Naive thymus-derived CD4-positive, alpha-beta T cell (primary cell): ENCODE measurements around the gene EPX. TPM values are rescaled to one million over a fixed set of nuclear protein-coding genes. Genes with fewer than 3 reads are reported as not detected.
A peak's percentile ranks its signal among the peaks of the same experiment; 100 is the strongest.

Source experiments
- ATAC-seq: fragments of 150-1000 bp; cut with Tn5 transposase; 2 replicates; pipeline ENCODE4 v1.10.0; 2021; ENCODE audit warnings: mild to moderate bottlenecking, moderate library complexity
- CTCF ChIA-PET: fragments of 350-600 bp; sonication (Branson Sonifier 250); formaldehyde crosslinking; loops from one replicate; lab custom pipeline; 2021; ENCODE audit warnings: antibody characterized with exemption; lab: Charles Lee
- POLR2A ChIA-PET: fragments of 350-600 bp; sonication (Branson Sonifier 250); formaldehyde crosslinking; loops from one replicate; lab custom pipeline; 2021; ENCODE audit warnings: antibody characterized with exemption, inconsistent platforms; lab: Charles Lee
- DNase-seq, 9 donors: peaks; one replicate each; pipeline versions ENCODE4 v3.0.0 to v3.0.0-alpha.2; 2020 to 2022; ENCODE audit warnings: mixed read lengths in 1 of 9
- H3K27ac ChIP-seq: one replicate; pipeline ENCODE4 v1.7.0; 2013; ENCODE audit warnings: mild to moderate bottlenecking, low read depth, low read length, moderate library complexity
- H3K27me3 ChIP-seq, 2 donors: one replicate each; pipeline ENCODE4 v1.7.0; 2013; ENCODE audit warnings: low read length in 2 of 2, mild to moderate bottlenecking in 2 of 2, moderate library complexity in 2 of 2; ENCODE audit not compliant: control insufficient read depth in 2 of 2, insufficient read depth in 2 of 2
- H3K36me3 ChIP-seq, 3 experiments: 1 replicate in 2 of 3; 2 replicates in 1 of 3; pipeline ENCODE4 v1.7.0; 2013; ENCODE audit warnings: low read length in 3 of 3, mild to moderate bottlenecking in 3 of 3, moderate library complexity in 1 of 3; ENCODE audit not compliant: insufficient read depth in 3 of 3, control insufficient read depth in 2 of 3
- H3K4me1 ChIP-seq, 2 donors: one replicate each; pipeline ENCODE4 v1.7.0; 2013; ENCODE audit warnings: low read length in 2 of 2, mild to moderate bottlenecking in 2 of 2, moderate library complexity in 1 of 2; ENCODE audit not compliant: control insufficient read depth in 2 of 2, insufficient read depth in 2 of 2
- H3K4me3 ChIP-seq: 2 replicates; pipeline ENCODE4 v1.7.0; 2013; ENCODE audit warnings: mild to moderate bottlenecking, low read length
- H3K9me3 ChIP-seq, 3 experiments: 1 replicate in 2 of 3; 2 replicates in 1 of 3; pipeline ENCODE4 v1.7.0; 2013; ENCODE audit warnings: low read length in 3 of 3; ENCODE audit not compliant: control insufficient read depth in 2 of 3
- H3K27ac Mint-ChIP-seq, 9 donors: one replicate each; pipeline ENCODE4 v1.8.0; 2020 to 2022; ENCODE audit warnings: mixed read lengths in 9 of 9, mild to moderate bottlenecking in 8 of 9, moderate library complexity in 5 of 9, inconsistent platforms in 2 of 9
- H3K27me3 Mint-ChIP-seq, 5 donors: one replicate each; pipeline ENCODE4 v1.8.0; 2021 to 2022; ENCODE audit warnings: mixed read lengths in 5 of 5, mild to moderate bottlenecking in 1 of 5
- H3K36me3 Mint-ChIP-seq, 5 donors: one replicate each; pipeline ENCODE4 v1.8.0; 2020 to 2022; ENCODE audit warnings: mixed read lengths in 5 of 5, mild to moderate bottlenecking in 3 of 5, inconsistent platforms in 1 of 5
- H3K4me1 Mint-ChIP-seq, 7 donors: one replicate each; pipeline ENCODE4 v1.8.0; 2020 to 2022; ENCODE audit warnings: mixed read lengths in 7 of 7, mild to moderate bottlenecking in 3 of 7, inconsistent platforms in 1 of 7
- H3K4me3 Mint-ChIP-seq, 10 donors: one replicate each; pipeline ENCODE4 v1.8.0; 2020 to 2022; ENCODE audit warnings: mild to moderate bottlenecking in 10 of 10, mixed read lengths in 10 of 10, moderate library complexity in 6 of 10, inconsistent platforms in 2 of 10
- H3K9me3 Mint-ChIP-seq, 11 donors: one replicate each; pipeline ENCODE4 v1.8.0; 2020 to 2022; ENCODE audit warnings: mixed read lengths in 11 of 11, mild to moderate bottlenecking in 4 of 11, inconsistent platforms in 1 of 11, moderate library complexity in 1 of 11
- intact Hi-C, 2 donors: fragments of 100-400 bp; cut with micrococcal nuclease; formaldehyde crosslinking; loops; one replicate each; pipeline ENCODE4 v1.15.1; 2023
- polyA plus RNA-seq, 2 donors: library from polyadenylated mRNA; unstranded; fragments of 300-500 nt; fragmentation: Illumina TruSeq; gene quantifications; one replicate each; pipeline ENCODE4 v1.2.3, GENCODE V29; 2021
- total RNA-seq, 6 experiments: library from RNA in 5 of 6; stranded (reverse) in 5 of 6; gene quantifications; 1 replicate in 5 of 6; 2 replicates in 1 of 6; pipeline ENCODE4 v1.2.3 and lab custom pipeline; 2021 to 2026

EPX gene
- total and polyA plus RNA-seq, 7 experiments from 2014 or later: not detected

DNA sequence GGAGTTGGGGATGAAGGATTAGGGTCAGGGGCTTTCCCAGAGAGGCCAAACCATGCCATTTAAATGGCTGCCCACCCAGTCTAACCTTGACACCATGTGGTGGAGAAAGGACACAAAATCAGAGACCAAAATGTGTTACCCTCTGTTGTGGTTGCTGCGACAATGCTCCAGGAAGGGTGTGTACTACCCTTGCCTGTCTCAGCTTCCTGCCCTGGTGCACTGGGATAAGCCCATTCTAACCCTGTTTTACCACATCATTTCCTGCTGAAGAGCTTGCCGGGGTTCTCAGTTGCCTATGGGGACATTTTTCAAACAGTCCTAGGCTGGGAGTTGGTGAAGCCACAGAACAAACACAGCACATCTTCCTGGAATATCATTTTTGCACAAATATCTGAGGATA, 39.5 kb upstream of the EPX start:
- H3K27me3 ChIP-seq: no peaks in the 10 kb centered on the region
- H3K9me3 ChIP-seq: no peaks in the 10 kb centered on the region
- peaks cover 41 to 92% (median 79%) of the 10 kb centered on the region in 7 donors for H3K4me1 Mint-ChIP-seq
- H3K4me3 Mint-ChIP-seq: peak overlapping the region; percentile 67 to 83 (median 75)
- ATAC-seq: peak; percentile 90
- H3K9me3 Mint-ChIP-seq: peaks cover 5 to 36% (median 9%) of the 10 kb centered on the region in 11 donors
- peaks cover 0 to 26% (median 22%) of the 10 kb centered on the region in 5 donors for H3K36me3 Mint-ChIP-seq
- H3K4me1 ChIP-seq: peaks cover 49 to 51% of the 10 kb centered on the region in 2 donors
- peaks cover 0 to 41% (median 0%) of the 10 kb centered on the region in 5 donors for H3K27me3 Mint-ChIP-seq
- H3K4me3 ChIP-seq: peak overlapping the region; percentile 5
- ChIA-PET CTCF (interaction anchor here (0.6 to 3.9 kb wide), 4 partner anchors 18 to 120 kb away, joined by 3 to 17 read pairs (median 10); no protein-coding TSS in a partner anchor), POLR2A (interaction anchor here (1.0 to 3.5 kb wide), 4 partner anchors 15 to 146 kb away, joined by 3 to 16 read pairs (median 10); partner anchors contain the start of gene SRSF1)
- H3K27ac Mint-ChIP-seq: peak overlapping the region; percentile 90 to 99 (median 94)
- H3K36me3 ChIP-seq: no peaks in the 10 kb centered on the region
- peak in 8 of 9 donors; percentile 25 to 84 (median 76) for DNase-seq
- H3K27ac ChIP-seq: peak overlapping the region; percentile 68
- intact Hi-C loops: loop anchor here (1.0 to 2.0 kb wide), 5 partner anchors 19 to 146 kb away; partner anchors contain the start of gene SRSF1 (in 2 of the 2)

GRCh38 chr17:58153671-58154070, 38.9 kb upstream of the EPX start:
- DNase-seq (no peak), ATAC-seq (no peak)
- Histone ChIP-seq H3K27me3 (no peaks in the 10 kb centered on the region), H3K36me3 (no peaks in the 10 kb centered on the region), H3K27ac (peak overlapping the region; percentile 68), H3K9me3 (no peaks in the 10 kb centered on the region), H3K4me1 (peaks cover 49 to 55% of the 10 kb centered on the region in 2 donors), H3K4me3 (peak overlapping the region; percentile 5)
- intact Hi-C loops: loop anchor here (1.0 to 2.0 kb wide), 5 partner anchors 19 to 147 kb away; partner anchors contain the start of gene SRSF1 (in 2 of the 2)
- Mint-ChIP-seq H3K36me3 (peaks cover 0 to 26% (median 22%) of the 10 kb centered on the region in 5 donors), H3K27ac (peak overlapping the region; percentile 90 to 99 (median 94)), H3K27me3 (peaks cover 0 to 34% (median 0%) of the 10 kb centered on the region in 5 donors), H3K4me1 (peaks cover 40 to 93% (median 83%) of the 10 kb centered on the region in 7 donors), H3K4me3 (peak overlapping the region; percentile 58 to 83 (median 73)), H3K9me3 (peaks cover 5 to 32% (median 8%) of the 10 kb centered on the region in 11 donors)
- CTCF ChIA-PET: interaction anchor here (0.6 to 3.9 kb wide), 5 partner anchors 17 to 121 kb away, joined by 3 to 17 read pairs (median 4); no protein-coding TSS in a partner anchor
- POLR2A ChIA-PET: interaction anchor here (1.4 to 3.5 kb wide), 4 partner anchors 15 to 147 kb away, joined by 6 to 16 read pairs (median 10); partner anchors contain the start of gene SRSF1

DNA sequence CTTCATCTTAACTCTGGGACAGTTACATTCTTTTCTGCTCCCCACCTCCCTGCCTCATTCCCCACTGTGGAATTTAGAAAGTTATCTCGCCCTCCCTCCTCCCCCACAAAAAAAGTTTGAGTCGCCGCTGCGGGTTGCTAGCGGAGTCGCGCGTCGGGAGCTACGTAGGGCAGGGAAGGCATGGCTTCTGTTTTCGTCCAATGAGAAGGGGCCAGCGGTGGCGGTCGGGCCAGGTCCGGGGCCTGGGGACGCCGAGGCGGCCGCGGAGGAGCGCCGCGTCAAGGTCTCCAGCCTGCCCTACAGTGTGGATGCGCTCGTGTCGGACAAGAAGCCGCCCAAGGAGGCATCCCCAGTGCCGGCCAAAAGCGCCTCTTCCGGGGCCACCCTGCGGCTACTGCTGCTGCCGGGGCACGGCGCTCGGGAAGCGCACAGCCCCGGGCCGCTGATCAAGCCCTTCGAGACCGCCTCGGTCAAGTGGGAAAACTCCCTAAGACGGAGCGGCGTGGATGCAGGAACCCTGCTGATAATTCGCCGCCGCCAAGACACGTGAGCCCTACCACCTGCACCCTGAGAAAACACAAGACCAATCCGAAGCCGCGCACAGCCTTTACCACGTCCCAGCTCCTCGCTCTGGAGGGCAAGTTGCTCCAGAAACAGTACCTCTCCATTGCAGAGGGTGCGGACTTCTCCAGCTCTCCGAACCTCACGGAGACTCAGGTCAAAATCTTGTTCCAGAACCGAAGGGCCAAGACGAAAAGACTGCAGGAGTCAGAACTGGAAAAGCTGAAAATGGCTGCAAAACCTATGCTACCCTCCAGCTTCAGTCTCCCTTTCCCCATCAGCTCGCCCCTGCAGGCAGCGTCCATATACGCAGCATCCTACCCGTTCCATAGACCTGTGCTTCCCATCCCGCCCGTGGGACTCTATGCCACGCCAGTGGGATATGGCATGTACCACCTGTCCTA, 35.4 kb upstream of the EPX start:
- POLR2A ChIA-PET: interaction anchor here (0.8 to 2.5 kb wide), 8 partner anchors 8 to 169 kb away, joined by 3 to 13 read pairs (median 7); partner anchors contain the start of genes OR4D1, SRSF1 and VEZF1

GRCh38 chr17:58158181-58158580, 34.3 kb upstream of the EPX start:
- POLR2A ChIA-PET: interaction anchor here (0.9 to 2.5 kb wide), 3 partner anchors 11 to 14 kb away, joined by 3 to 13 read pairs (median 7); partner anchors contain the start of gene OR4D1

More for the DNA sequence above, 35.4 kb upstream of the EPX start:
- Histone ChIP-seq H3K36me3 (no peaks in the 10 kb centered on the region), H3K4me1 (peaks cover 40 to 48% of the 10 kb centered on the region in 2 donors), H3K27me3 (no peaks in the 10 kb centered on the region), H3K9me3 (no peaks in the 10 kb centered on the region), H3K4me3 (peak overlapping the region; percentile 56), H3K27ac (peak overlapping the region; percentile 88)
- peaks cover 41 to 86% (median 73%) of the 10 kb centered on the region in 7 donors for H3K4me1 Mint-ChIP-seq
- DNase-seq (peak; percentile 31 to 61 (median 55)), ATAC-seq (peak; percentile 74)
- peak overlapping the region; percentile 90 to 97 (median 94) for H3K4me3 Mint-ChIP-seq
- peaks cover 0 to 29% (median 0%) of the 10 kb centered on the region in 5 donors for H3K27me3 Mint-ChIP-seq
- CTCF ChIA-PET: interaction anchor here (1.0 to 1.9 kb wide), 6 partner anchors 10 to 35 kb away, joined by 3 to 10 read pairs (median 4); no protein-coding TSS in a partner anchor
- intact Hi-C loops: loop anchor here (1.0 to 5.0 kb wide), 6 partner anchors 15 to 360 kb away; partner anchors contain the start of genes MKS1 (in 2 of the 2) and SRSF1 (in 1 of the 2)
- peak overlapping the region; percentile 86 to 98 (median 93) for H3K27ac Mint-ChIP-seq
- H3K9me3 Mint-ChIP-seq: peaks cover 0 to 18% (median 6%) of the 10 kb centered on the region in 11 donors
- peaks cover 0 to 23% (median 17%) of the 10 kb centered on the region in 5 donors for H3K36me3 Mint-ChIP-seq

DNA sequence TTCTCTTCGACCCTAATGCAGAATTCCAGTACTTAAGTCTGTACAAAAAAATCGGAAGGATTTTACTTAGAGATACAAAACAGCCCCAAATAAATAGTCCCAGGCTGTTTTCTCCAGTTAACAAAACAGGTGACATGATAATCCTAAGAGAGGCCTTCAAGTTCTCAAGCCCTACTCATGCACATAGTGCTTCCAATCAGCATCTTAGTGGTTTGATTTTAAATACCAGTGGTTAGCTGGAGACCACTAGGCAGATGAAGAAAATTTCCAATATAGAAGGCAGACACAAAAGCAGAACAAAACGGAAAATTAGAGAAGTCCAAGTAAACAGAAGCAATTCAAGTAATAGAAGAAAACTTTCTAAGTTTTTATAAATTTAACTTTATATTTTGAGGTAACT, 31.0 kb upstream of the EPX start:
- Mint-ChIP-seq H3K4me3 (no peak overlapping the region), H3K27me3 (peaks cover 0 to 59% (median 0%) of the 10 kb centered on the region in 5 donors), H3K36me3 (peaks cover 0 to 17% (median 8%) of the 10 kb centered on the region in 5 donors), H3K27ac (no peak overlapping the region), H3K9me3 (peaks cover 0 to 17% (median 2%) of the 10 kb centered on the region in 11 donors), H3K4me1 (peaks cover 14 to 73% (median 40%) of the 10 kb centered on the region in 7 donors)
- ChIA-PET CTCF (interaction anchor here (1.0 kb wide), 1 partner anchor 10 kb away, joined by 3 read pairs; no protein-coding TSS in a partner anchor), POLR2A (no interaction called here)
- peaks cover 5% of the 10 kb centered on the region in 2 donors for H3K4me1 ChIP-seq
- DNase-seq (no peak), ATAC-seq (no peak)
- H3K36me3 ChIP-seq: no peaks in the 10 kb centered on the region
- no peaks in the 10 kb centered on the region for H3K9me3 ChIP-seq
- H3K27me3 ChIP-seq: no peaks in the 10 kb centered on the region
- intact Hi-C loops: no loop called here
- no peak overlapping the region for H3K4me3 ChIP-seq
- H3K27ac ChIP-seq: no peak overlapping the region

More at GRCh38 chr17:58158181-58158580, 34.3 kb upstream of the EPX start:
- Histone ChIP-seq H3K4me3 (no peak overlapping the region), H3K36me3 (no peaks in the 10 kb centered on the region), H3K9me3 (no peaks in the 10 kb centered on the region), H3K27me3 (no peaks in the 10 kb centered on the region), H3K27ac (peak overlapping the region; percentile 88), H3K4me1 (peaks cover 30 to 38% of the 10 kb centered on the region in 2 donors)
- intact Hi-C loops: loop anchor here in 1 of 2 donors (5.0 kb wide), 2 partner anchors 59 to 359 kb away; partner anchors contain the start of gene MKS1
- Mint-ChIP-seq H3K4me1 (peaks cover 31 to 78% (median 62%) of the 10 kb centered on the region in 7 donors), H3K4me3 (peak overlapping the region in 8 of 10 donors; percentile 20 to 97 (median 48)), H3K27ac (peak overlapping the region in 2 of 9 donors; percentile 14 to 94), H3K36me3 (peaks cover 0 to 26% (median 16%) of the 10 kb centered on the region in 5 donors), H3K27me3 (peaks cover 0 to 38% (median 0%) of the 10 kb centered on the region in 5 donors), H3K9me3 (peaks cover 0 to 21% (median 6%) of the 10 kb centered on the region in 11 donors)
- ATAC-seq (no peak), DNase-seq (no peak)
- CTCF ChIA-PET: interaction anchor here (1.5 to 1.9 kb wide), 3 partner anchors 12 to 14 kb away, joined by 3 to 10 read pairs (median 9); no protein-coding TSS in a partner anchor
